CD4-positive, alpha-beta T cell (primary cell): ENCODE data around the gene VEGFA. TPM values are rescaled to one million over a fixed set of nuclear protein-coding genes. Genes with fewer than 3 reads are reported as not detected.
A peak's percentile ranks its signal among the peaks of the same experiment; 100 is the strongest.
"Not testable (repeated sequence)": the region's sequence is repeated elsewhere in the genome, so short reads cannot be mapped to it uniquely, and the experiment has no call there.

Experiments
- ATAC-seq: fragments of 200-7000 bp; cut with Tn5 transposase; one replicate; pipeline ENCODE4 v1.10.0; 2022; ENCODE audit warnings: mild to moderate bottlenecking; ENCODE audit not compliant: poor library complexity
- CTCF ChIA-PET: fragments of 350-600 bp; sonication (Branson Sonifier 250); formaldehyde crosslinking; loops from one replicate; lab custom pipeline; 2021; ENCODE audit warnings: antibody characterized with exemption, inconsistent platforms; lab: Charles Lee
- POLR2A ChIA-PET: fragments of 350-600 bp; sonication (Branson Sonifier 250); formaldehyde crosslinking; loops from one replicate; lab custom pipeline; 2021; ENCODE audit warnings: antibody characterized with exemption, inconsistent platforms; lab: Charles Lee
- DNase-seq, 14 experiments: peaks; one replicate each; pipeline ENCODE4 v3.0.0-alpha.2; 2013 to 2020; ENCODE audit warnings: mixed read lengths in 2 of 14
- H3K27ac ChIP-seq, 2 donors: one replicate each; pipeline versions ENCODE4 v1.5.1 to v1.7.0; 2013; ENCODE audit warnings: low read length in 2 of 2, low read depth in 1 of 2, mild to moderate bottlenecking in 1 of 2
- H3K27me3 ChIP-seq, 2 experiments: 1 replicate in 1 of 2; 2 replicates in 1 of 2; pipeline versions ENCODE4 v1.6.1 to v1.7.0; 2013; ENCODE audit warnings: low read length in 2 of 2, control low read depth in 1 of 2, mild to moderate bottlenecking in 1 of 2, moderate library complexity in 1 of 2; ENCODE audit not compliant: insufficient read depth in 2 of 2, control insufficient read depth in 1 of 2
- H3K36me3 ChIP-seq: one replicate; pipeline ENCODE4 v1.6.1; 2013; ENCODE audit warnings: low read length, control low read depth; ENCODE audit not compliant: insufficient read depth
- H3K4me1 ChIP-seq: one replicate; pipeline ENCODE4 v1.6.1; 2013; ENCODE audit warnings: low read length, control low read depth; ENCODE audit not compliant: insufficient read depth
- H3K4me3 ChIP-seq: one replicate; pipeline ENCODE4 v1.5.1; 2013; ENCODE audit warnings: mild to moderate bottlenecking, low read length, moderate library complexity
- H3K9me3 ChIP-seq, 2 experiments: 1 replicate in 1 of 2; 2 replicates in 1 of 2; pipeline versions ENCODE4 v1.6.1 to v1.7.0; 2013; ENCODE audit warnings: low read length in 2 of 2, mild to moderate bottlenecking in 2 of 2, control low read depth in 1 of 2, moderate library complexity in 1 of 2; ENCODE audit not compliant: control insufficient read depth in 1 of 2, insufficient read depth in 1 of 2
- H3K27ac Mint-ChIP-seq: one replicate; pipeline ENCODE4 v1.8.0; 2020; ENCODE audit warnings: mixed read lengths
- H3K27me3 Mint-ChIP-seq: one replicate; pipeline ENCODE4 v1.8.0; 2021; ENCODE audit warnings: mixed read lengths
- H3K36me3 Mint-ChIP-seq: one replicate; pipeline ENCODE4 v1.8.0; 2021; ENCODE audit warnings: low read depth, mixed read lengths
- H3K4me1 Mint-ChIP-seq: one replicate; pipeline ENCODE4 v1.8.0; 2021; ENCODE audit warnings: low read depth, mixed read lengths
- H3K4me3 Mint-ChIP-seq: one replicate; pipeline ENCODE4 v1.8.0; 2020; ENCODE audit warnings: mild to moderate bottlenecking, mixed read lengths
- H3K9me3 Mint-ChIP-seq: one replicate; pipeline ENCODE4 v1.8.0; 2020; ENCODE audit warnings: mixed read lengths
- CTCF ChIP-seq: fragments of 200-600 bp; IDR thresholded peaks from one replicate; pipeline ENCODE4 v1.8.0; 2022; ENCODE audit warnings: antibody characterized with exemption, mild to moderate bottlenecking
- intact Hi-C, 2 experiments: fragments of 100-400 bp; cut with DNase I in 1 of 2; cut with micrococcal nuclease in 1 of 2; formaldehyde crosslinking; loops; one replicate each; pipeline versions ENCODE4 v1.15.1 to v1.9.0; 2023 to 2025; cut with DNase I, micrococcal nuclease
- total RNA-seq, 174 experiments: library from RNA in 2 of 174; stranded (reverse) in 2 of 174; gene quantifications; one replicate each; pipeline ENCODE4 v1.2.3 and lab custom pipeline; 2021 to 2026

The VEGFA gene
- total RNA-seq, 2 experiments from 2014 or later: 3.5 to 3.7 TPM

GRCh38 chr6:43814111-43814510 is 44.1 kb downstream of the VEGFA start:
- no peak overlapping the region for H3K27ac Mint-ChIP-seq
- H3K36me3 ChIP-seq: no peaks in the 10 kb centered on the region
- CTCF ChIA-PET: no interaction called here
- H3K4me1 Mint-ChIP-seq: no peaks in the 10 kb centered on the region
- H3K9me3 ChIP-seq: no peaks in the 10 kb centered on the region
- H3K4me3 Mint-ChIP-seq: no peak overlapping the region
- no peak overlapping the region for H3K4me3 ChIP-seq
- DNase-seq (no peak), ATAC-seq (no peak)
- intact Hi-C loops: no loop called here
- H3K4me1 ChIP-seq: peaks cover 4% of the 10 kb centered on the region
- no peaks in the 10 kb centered on the region for H3K36me3 Mint-ChIP-seq
- peaks cover 0 to 3% of the 10 kb centered on the region in 2 experiments for H3K27me3 ChIP-seq
- no peak for TF ChIP-seq CTCF
- H3K27ac ChIP-seq: no peak overlapping the region
- peaks cover 3% of the 10 kb centered on the region for H3K27me3 Mint-ChIP-seq
- H3K9me3 Mint-ChIP-seq: no peaks in the 10 kb centered on the region
- POLR2A ChIA-PET: no interaction called here

- no peak overlapping the region for H3K27ac ChIP-seq
- peaks cover 4% of the 10 kb centered on the region for H3K4me1 ChIP-seq
- no peaks in the 10 kb centered on the region for H3K36me3 ChIP-seq
- no peak for ATAC-seq
- no peak for TF ChIP-seq CTCF
- ChIA-PET CTCF (no interaction called here), POLR2A (no interaction called here)
- H3K9me3 ChIP-seq: no peaks in the 10 kb centered on the region
- H3K36me3 Mint-ChIP-seq: no peaks in the 10 kb centered on the region
- DNase-seq: no peak
- intact Hi-C loops: no loop called here
- H3K27me3 ChIP-seq: peaks cover 0 to 3% of the 10 kb centered on the region in 2 experiments
- H3K4me3 ChIP-seq: no peak overlapping the region
- no peaks in the 10 kb centered on the region for H3K4me1 Mint-ChIP-seq
- H3K27ac Mint-ChIP-seq: no peak overlapping the region
- peaks cover 3% of the 10 kb centered on the region for H3K27me3 Mint-ChIP-seq
- no peaks in the 10 kb centered on the region for H3K9me3 Mint-ChIP-seq
- H3K4me3 Mint-ChIP-seq: no peak overlapping the region
Measured at GRCh38 chr6:43814865-43815264, 44.9 kb downstream of the VEGFA start.

GRCh38 chr6:43817192-43817591 is 47.2 kb downstream of the VEGFA start:
- no peaks in the 10 kb centered on the region for H3K4me1 Mint-ChIP-seq
- no peak for TF ChIP-seq CTCF
- Histone ChIP-seq H3K9me3 (no peaks in the 10 kb centered on the region), H3K4me1 (peaks cover 4% of the 10 kb centered on the region), H3K36me3 (no peaks in the 10 kb centered on the region), H3K27me3 (peaks cover 0 to 5% of the 10 kb centered on the region in 2 experiments), H3K4me3 (no peak overlapping the region), H3K27ac (no peak overlapping the region)
- no peak overlapping the region for H3K27ac Mint-ChIP-seq
- H3K27me3 Mint-ChIP-seq: peaks cover 3% of the 10 kb centered on the region
- DNase-seq (peak in 6 of 14 experiments; percentile 4 to 62 (median 15)), ATAC-seq (no peak)
- ChIA-PET POLR2A (no interaction called here), CTCF (no interaction called here)
- no peak overlapping the region for H3K4me3 Mint-ChIP-seq
- no peaks in the 10 kb centered on the region for H3K9me3 Mint-ChIP-seq
- intact Hi-C loops: no loop called here
- no peaks in the 10 kb centered on the region for H3K36me3 Mint-ChIP-seq

- H3K27me3 Mint-ChIP-seq, H3K4me1 ChIP-seq, H3K9me3 Mint-ChIP-seq, ATAC-seq, intact Hi-C loops, H3K27ac Mint-ChIP-seq, CTCF ChIA-PET, POLR2A ChIA-PET, H3K27me3 ChIP-seq, H3K4me1 Mint-ChIP-seq, H3K9me3 ChIP-seq, H3K36me3 Mint-ChIP-seq, H3K4me3 ChIP-seq, DNase-seq, H3K36me3 ChIP-seq, H3K4me3 Mint-ChIP-seq, H3K27ac ChIP-seq: not testable (repeated sequence)
Measured at GRCh38 chr6:43818973-43819372, 49.0 kb downstream of the VEGFA start.
